T47D (cell line): ENCODE measurements around the gene SEC14L3.

Experiments
- DNase-seq, 2 experiments: peaks; one replicate each; pipeline versions ENCODE4 v3.0.0 to v3.0.0-alpha.2; 2011 to 2012; ENCODE audit warnings: low read depth in 1 of 2, low spot score in 1 of 2
- JUND ChIP-seq: IDR thresholded peaks from 2 replicates; pipeline ENCODE4 v1.6.1; 2012; ENCODE audit warnings: low read depth
- in situ Hi-C: cut with HindIII; loops from 2 replicates; pipeline ENCODE4 v1.10.0; 2016; ENCODE audit warnings: low sequenced_read_pairs, low pct_unique_long_range_greater_than_20kb

Gene SEC14L3

GRCh38 chr22:30502153-30502552 lies 30.3 kb upstream of the SEC14L3 start:
- in situ Hi-C loops: no loop called here
- no peak for DNase-seq
- TF ChIP-seq JUND: no peak

DNA sequence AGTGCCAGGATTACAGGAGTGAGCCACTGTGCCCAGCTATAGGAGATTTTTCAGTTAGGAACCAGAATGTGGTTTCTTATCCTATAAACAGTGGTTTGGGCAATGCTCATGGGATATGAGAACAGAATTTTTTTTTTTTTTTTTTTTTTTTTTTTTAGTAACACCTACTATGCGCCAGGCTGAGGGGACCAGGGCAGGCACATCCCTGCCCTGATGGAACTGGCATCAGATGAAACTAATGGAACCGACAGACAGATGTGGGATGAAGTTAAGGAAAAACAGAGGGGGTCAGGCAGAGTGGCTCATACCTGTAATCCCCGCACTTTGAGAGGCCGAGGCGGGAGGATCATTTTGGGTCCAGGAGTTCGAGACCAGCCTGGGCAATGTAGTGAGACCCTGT lies 28.8 kb upstream of the SEC14L3 start:
- no peak for TF ChIP-seq JUND
- DNase-seq: no peak
- in situ Hi-C loops: no loop called here

DNA sequence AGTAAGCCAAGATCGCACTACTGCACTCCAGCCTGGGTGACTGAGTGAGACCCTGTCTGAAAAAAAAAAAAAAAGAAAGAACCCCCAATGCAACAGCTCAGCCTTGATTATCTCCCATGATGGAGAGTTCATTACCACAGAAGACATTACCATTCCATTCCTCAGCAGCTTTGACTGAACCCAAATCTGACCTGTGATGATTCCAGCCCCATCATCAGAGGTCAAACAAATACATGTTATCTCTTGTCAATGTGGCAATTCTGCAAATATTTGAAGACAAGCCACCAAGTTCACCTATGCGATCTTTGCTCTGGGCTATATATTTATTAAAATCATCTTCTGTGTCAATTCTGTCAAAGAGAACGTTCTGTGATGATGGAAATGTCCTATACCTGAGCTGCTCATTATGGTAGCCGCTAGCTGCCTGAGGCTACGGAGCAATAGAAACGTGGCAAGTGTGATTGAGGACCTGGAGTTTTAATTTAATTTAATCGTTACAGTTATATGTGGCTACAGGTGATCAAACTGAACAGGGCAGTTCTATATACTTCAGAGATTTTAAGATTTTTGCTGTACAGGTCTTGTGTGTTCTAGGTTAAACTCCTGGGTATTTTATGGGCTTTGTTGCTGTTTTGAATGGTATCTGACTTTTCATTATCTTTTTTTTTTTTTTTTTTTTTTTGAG lies 25.8 kb upstream of the SEC14L3 start:
- no peak for TF ChIP-seq JUND
- in situ Hi-C loops: no loop called here
- DNase-seq: no peak

- TF ChIP-seq JUND: no peak
- no peak for DNase-seq
- in situ Hi-C loops: no loop called here
Measured at GRCh38 chr22:30495041-30495784, 23.4 kb upstream of the SEC14L3 start.

- DNase-seq: no peak
- in situ Hi-C loops: no loop called here
- no peak for TF ChIP-seq JUND
Measured at GRCh38 chr22:30492144-30492543, 20.3 kb upstream of the SEC14L3 start.

DNA sequence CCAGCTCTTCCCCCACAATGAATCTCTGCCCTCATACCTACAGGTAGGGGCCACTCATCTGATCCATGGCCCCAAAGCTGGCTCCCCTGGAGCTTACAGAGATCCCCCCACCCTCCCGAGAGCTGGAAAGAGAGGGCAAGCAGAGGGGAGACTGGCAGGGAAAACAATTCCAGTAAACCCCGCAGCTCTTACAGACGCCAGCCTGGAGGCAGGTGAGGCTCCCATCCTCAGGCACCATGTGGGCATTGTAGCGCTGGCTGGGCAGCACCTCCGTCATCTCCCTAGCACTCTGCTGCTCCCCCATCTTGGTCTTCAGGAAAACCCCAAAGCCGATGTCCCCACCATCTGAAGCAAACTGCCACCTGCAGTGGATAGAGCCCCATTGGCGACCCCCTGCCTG lies 19.6 kb upstream of the SEC14L3 start:
- in situ Hi-C loops: no loop called here
- DNase-seq: no peak
- no peak for TF ChIP-seq JUND

GRCh38 chr22:30490399-30490798 lies 18.6 kb upstream of the SEC14L3 start:
- no peak for TF ChIP-seq JUND
- DNase-seq: no peak
- in situ Hi-C loops: no loop called here

DNA sequence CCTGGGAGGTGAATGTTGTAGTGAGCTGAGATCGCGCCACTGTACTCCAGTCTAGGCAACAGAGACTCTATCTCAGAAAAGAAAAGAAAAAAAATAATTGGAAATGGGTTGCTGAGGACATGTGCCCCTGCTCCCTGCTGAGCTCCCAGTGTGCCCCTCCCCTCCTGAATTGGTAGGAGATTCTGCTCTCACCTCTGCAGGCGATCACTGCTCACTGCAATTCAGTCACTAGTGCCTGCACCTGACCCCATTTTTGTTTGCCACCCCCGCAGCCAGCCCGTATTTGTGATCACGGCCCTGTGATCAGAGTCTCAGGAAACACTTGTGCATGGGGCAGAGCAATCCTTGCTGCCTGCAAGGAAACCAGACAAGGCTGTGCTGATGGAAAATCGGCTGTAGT lies 16.3 kb upstream of the SEC14L3 start:
- no peak for DNase-seq
- in situ Hi-C loops: no loop called here
- TF ChIP-seq JUND: no peak

GRCh38 chr22:30486661-30487115 lies 14.9 kb upstream of the SEC14L3 start:
- no peak for TF ChIP-seq JUND
- no peak for DNase-seq
- in situ Hi-C loops: no loop called here

- no peak for TF ChIP-seq JUND
- in situ Hi-C loops: no loop called here
- no peak for DNase-seq
Measured at GRCh38 chr22:30486118-30486517, 14.3 kb upstream of the SEC14L3 start.

- no peak for TF ChIP-seq JUND
- in situ Hi-C loops: no loop called here
- DNase-seq: peak; percentile 48 to 74
Measured at GRCh38 chr22:30485362-30485988, 13.7 kb upstream of the SEC14L3 start.

- DNase-seq: no peak
- in situ Hi-C loops: no loop called here
- TF ChIP-seq JUND: no peak
Measured at GRCh38 chr22:30483169-30483568, 11.4 kb upstream of the SEC14L3 start.

DNA sequence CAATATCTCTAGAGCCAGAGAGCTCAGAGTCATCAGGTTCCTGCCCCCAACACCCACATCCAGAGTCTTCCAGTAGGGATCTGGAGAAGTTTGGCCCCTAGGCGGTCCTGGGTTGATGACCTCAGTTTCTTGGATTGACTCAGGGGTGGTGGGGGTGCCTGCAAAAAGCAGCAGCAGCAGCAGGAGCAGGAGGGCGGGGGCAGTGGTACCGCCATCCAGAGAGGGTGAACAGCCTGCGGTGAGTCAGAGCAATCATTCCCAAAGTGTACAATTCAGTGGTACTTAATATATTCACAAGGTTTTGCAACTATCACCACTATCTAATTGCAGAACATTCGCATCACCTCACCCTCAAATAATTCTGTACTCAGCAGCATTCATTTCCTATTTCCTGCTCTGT lies 9.9 kb upstream of the SEC14L3 start:
- no peak for TF ChIP-seq JUND
- no peak for DNase-seq
- in situ Hi-C loops: no loop called here
